Right kidney (tissue), 9 donors: ENCODE results near the gene SELE.

Source experiments
- DNase-seq: peaks from one replicate; pipeline ENCODE4 v3.0.0-alpha.2; 2016
- long read RNA-seq, 8 donors: transcript quantifications; one replicate each; lab custom pipeline, GENCODE V29; 2026

Gene SELE, protein sequence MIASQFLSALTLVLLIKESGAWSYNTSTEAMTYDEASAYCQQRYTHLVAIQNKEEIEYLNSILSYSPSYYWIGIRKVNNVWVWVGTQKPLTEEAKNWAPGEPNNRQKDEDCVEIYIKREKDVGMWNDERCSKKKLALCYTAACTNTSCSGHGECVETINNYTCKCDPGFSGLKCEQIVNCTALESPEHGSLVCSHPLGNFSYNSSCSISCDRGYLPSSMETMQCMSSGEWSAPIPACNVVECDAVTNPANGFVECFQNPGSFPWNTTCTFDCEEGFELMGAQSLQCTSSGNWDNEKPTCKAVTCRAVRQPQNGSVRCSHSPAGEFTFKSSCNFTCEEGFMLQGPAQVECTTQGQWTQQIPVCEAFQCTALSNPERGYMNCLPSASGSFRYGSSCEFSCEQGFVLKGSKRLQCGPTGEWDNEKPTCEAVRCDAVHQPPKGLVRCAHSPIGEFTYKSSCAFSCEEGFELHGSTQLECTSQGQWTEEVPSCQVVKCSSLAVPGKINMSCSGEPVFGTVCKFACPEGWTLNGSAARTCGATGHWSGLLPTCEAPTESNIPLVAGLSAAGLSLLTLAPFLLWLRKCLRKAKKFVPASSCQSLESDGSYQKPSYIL
- long read RNA-seq, donor 1: 0 reads
- long read RNA-seq, donor 2: 0 reads
- long read RNA-seq, donor 3: 0 reads
- long read RNA-seq, donor 4: 0 reads
- long read RNA-seq, donor 5: 0 reads
- long read RNA-seq, donor 6: 0 reads
- long read RNA-seq, donor 7: 0 reads
- long read RNA-seq, donor 8: 0 reads

DNA sequence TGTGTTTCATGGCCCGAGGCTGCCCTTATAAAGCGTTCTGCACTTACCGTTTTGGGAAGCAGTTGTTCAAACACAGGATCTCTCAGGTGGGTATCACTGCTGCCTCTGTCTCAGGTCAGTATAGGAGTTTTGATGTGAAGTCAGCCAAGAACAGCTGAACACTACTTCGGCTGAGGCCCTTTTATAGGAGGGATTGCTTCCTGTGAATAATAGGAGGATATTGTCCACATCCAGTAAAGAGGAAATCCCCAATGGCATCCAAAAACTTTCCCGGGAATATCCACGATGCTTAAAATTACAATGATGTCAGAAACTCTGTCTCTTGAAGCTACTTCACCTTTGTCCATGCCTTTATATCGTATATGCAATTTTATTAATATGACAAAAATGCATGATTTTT lies at the start of gene SELE:
SELE (minus strand) TSS at position 156 of the 400 bp plus-strand sequence. CDS start 467 bp downstream, outside the sequence.
- DNase-seq: no peak

DNA sequence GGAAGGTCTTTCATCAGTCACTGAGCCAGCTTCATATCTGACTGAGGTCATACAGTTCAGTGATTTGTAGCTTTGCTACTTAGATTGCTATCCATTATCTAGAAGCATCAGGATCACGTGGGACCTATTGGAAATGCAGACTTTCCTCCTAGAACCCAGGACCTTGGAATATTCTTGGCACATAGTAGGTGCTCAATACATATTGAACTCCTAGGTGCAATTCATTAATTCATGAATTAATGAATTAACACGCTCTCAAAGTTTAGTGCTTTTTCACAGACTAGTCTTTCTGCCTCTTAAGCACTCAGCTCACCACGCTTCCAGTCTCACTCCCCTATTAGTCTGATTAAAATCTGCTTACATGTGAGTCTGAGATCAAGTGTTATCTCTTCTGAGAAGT lies 48.7 kb upstream of the SELE start:
- no peak for DNase-seq

DNA sequence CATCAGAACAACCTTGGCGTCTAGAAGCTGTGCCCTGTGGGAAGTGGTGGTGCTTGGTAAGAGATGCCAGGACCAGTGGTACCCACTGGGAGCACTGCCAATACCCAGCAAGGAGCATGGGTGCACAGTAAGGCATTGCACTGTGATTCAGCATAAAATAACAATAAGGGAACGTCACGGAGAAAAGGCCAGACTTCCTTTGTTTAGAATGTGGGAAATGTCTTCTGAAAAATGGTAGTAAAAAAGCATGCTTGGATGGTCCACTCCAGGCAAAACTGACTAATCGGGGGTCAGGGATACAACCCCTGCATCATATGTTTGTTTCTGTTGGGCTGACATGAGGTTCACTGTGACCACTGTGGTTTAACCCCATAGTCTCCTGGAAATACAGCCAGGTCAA lies 46.1 kb upstream of the SELE start:
- no peak for DNase-seq

DNA sequence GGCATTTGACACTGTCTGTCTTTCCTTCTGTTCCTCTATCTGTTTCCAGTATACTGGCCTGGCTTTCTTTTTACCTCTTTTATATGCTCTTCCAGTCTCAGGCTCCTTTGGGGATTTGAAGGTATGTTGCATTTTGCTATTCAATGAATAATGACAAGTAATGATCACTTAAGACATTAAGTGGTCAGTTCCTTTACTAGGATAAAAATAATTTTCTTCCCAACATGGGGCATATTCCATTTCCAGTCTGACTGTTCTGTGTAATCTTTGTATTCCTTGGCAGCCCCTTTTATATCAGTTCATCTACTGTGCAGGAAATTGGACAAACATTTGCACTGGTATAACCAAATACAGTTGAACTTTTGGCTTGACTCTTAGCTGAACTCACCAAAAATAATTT lies 45.3 kb upstream of the SELE start:
- no peak for DNase-seq

DNA sequence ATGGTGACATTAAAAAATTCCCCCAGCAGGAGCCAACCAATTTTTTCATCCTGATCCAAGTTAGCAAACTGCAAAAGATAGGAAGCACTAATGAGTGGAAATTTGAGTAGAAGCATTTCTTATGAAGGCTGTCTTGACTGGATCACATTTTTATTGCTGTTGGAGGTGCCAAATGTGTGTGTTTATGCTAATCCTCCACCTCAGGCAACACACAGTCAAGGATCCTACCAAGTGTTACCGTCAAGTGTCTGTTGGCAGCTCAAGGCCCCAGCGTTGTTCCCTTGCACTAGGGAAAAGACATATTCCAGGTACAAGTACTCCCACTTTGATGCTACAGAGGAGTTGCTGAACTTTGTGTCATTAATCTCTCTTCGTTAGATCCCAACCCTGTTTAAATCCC lies 42.6 kb upstream of the SELE start:
- DNase-seq: no peak

DNA sequence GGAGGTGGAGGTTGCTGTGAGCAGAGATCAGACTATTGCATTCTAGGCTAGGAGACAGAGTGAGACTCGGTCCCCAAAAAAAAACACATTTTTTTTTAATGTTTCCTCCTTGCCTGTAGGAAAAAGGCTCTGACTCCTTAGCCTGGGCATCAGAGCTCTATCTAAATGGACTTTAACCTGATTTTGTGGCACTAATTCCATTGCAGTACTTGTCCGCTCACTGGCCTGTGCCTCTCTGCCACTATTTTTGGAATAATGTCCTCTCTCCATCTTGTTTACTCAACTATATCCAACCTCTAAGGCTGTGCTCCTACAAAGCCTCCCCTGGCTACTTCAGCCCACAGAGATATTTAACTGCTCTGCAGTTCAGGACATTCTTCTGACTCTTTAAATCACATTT lies 34.3 kb upstream of the SELE start:
- no peak for DNase-seq

DNA sequence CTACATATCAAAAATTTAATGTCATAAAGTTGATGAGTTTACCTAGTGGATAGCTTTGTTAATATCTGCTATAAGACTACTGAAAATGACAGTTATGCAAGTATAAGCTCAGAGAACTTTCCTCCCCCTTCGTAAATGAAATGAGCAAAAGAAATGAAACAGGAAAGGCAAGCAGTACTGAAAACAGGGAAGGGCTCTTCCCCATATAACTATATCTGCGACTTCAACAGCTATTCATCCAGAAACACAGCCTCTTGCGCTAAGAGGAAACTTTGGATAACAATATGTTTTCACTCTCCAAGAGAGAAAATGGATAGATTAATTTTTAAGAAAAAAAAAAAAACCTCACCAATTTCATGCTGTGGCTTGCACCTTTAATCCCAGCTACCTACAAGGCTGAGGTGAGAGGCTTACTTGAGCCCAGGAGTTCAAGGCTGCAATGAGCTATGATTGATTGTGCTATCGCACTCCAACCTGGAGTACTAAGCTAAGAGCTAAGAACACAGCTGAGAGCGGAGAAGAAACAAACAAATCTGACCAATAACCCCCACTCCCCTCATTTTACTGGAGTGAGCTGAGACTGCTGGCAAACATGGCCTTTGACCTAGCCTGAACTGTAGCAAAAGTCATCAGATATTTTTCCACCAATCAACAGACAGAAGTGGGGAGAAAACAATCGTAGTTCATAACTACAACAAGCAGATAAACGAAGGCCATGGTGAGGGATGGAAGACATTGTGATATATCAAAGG lies 31.9 kb upstream of the SELE start:
- DNase-seq: no peak

DNA sequence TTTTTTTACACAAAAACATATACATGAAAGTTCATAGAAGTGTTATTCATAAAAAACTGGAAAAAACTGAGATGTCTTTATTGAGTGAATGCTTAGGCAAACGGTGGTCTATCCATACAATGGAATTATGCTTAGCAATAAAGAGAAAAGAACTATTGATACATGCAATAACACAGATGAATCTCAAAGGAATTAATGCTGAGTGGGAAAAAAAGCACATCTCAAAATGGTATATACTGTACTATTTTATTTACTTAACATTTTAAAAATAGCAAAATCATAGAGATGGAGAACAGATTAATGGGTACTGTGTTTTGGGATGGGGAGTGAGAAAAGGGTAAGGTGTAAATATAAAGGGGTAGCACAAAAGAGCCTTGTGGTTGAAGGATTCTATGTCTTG lies 31.0 kb upstream of the SELE start:
- no peak for DNase-seq

DNA sequence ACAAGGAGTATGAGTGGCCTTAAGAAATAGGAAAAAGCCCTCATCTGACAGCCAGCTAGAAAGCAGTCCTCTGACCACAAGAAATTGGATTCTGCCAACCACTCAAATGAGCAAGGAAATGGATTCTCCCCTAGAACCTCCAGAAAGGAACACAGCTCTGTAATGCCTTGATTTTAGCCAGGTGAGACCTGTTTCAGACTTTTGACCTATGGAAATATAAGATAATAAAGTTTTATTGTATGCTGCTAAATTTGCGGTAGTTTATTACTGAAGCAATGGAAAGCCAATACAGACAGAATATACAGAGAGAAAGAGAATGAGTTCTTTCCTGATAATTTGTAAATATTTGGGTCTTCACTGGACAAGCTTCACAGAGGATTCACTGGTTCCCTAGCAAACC lies 28.8 kb upstream of the SELE start:
- DNase-seq: no peak

DNA sequence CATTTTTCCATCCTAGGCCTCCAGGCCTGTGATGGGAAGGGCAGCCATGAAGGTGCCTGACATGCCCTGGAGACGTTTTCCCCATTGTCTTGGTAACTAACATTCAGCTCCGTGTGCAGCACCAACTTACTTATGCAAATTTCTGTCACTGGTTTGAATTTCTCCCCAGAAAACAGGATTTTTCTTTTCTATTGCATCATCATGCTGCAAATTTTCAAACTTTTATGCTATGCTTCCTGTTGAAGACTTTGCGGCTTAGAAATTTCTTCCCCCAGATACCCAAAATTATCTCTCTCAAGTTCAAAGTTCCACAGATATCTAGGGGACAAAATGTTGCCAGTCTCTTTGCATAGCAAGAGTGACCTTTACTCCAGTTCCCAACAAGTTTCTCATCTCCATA lies 25.2 kb upstream of the SELE start:
- no peak for DNase-seq

DNA sequence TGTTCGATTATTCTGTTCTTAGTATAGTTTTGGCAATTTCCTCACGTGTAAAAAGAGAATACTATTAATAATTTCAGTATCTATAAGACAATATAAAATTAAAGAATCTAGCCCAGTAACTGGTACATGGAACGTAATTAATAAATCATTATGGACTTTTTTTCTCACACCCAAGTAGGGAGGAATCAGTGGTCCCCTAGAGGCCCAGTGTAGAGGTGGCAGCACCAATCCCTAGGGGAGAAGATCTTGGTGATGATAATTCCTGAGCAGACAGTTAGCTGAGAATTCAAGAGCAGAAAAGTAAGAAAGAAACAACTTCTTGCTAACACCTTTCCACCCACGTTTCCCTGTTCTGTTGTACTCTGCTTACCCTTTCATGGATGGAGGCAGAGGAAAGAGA lies 19.7 kb upstream of the SELE start:
- no peak for DNase-seq

DNA sequence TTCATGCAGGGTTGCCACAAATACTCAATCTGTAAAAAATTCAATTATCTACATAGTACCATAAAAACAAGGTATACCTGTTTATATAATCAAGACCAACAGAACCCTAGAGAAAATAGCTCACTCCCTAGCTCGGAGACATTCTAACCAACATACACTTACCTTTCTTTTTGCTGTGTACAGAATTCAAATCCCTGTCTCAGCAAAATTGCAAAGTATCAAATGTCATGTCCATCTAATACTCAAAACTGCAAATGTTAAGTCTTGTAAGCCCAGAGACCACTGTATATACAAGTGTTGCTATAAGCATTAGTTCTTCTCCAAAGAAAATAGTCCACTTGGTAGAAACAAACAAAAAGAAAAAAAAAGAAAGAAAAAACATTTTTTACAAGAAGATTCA lies 16.2 kb upstream of the SELE start:
- no peak for DNase-seq

DNA sequence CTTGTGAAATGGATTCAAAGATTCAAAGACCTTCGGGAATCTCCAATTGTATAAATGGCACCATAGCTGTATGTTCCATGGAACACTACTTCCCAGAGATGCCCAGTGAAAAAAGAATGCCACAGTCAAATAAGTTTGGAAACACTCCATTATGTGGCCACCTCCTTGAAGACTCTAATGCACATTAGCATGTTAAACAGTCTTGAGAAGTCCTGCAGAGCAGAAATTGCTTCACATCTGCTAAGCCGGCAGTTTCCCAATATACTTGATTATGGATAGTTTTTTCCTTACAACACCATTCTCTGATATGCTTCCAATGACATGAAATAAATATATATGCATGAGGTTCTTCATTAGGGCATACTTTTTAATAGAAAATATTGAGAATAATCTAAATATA lies 12.7 kb upstream of the SELE start:
- no peak for DNase-seq

DNA sequence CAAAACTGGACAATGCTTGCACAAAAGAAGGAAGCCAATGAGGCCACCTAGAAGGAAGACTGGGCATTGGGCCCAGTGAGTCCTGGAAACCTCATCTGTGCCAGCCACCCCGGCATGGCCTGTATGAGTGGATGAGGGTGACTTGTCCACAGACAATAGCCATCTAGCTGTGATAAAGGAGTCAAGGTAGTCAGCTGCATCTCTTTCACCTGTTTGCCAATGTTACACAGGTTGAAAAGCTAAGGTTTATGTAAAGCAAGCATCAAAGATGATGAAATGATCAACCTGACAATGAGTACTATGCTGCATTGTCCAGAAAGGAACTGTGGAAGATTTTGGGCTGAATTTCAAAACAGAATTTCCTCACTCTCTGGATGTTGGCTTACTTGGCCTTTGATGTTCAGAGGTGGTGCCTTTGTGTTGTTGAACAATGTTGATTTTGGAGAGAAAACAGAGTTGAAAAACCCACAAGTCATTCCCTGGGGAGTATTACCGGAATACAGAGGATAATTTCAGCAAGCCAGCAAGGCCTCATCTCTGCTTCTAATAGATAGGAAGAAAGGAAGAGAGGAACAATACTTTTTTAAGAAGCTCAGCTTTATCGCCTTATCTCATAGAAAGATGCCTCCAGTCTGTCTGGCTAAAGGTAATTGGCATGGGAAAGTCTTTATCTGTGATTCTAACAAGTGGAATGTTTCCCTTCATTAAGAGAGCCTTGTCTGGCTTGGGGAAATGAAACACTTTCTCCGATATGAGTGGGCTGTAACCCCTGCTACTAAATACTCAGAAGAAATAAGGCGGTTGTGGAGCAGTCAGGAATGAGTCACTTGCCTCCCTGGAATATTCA lies 11.4 kb upstream of the SELE start:
- no peak for DNase-seq

DNA sequence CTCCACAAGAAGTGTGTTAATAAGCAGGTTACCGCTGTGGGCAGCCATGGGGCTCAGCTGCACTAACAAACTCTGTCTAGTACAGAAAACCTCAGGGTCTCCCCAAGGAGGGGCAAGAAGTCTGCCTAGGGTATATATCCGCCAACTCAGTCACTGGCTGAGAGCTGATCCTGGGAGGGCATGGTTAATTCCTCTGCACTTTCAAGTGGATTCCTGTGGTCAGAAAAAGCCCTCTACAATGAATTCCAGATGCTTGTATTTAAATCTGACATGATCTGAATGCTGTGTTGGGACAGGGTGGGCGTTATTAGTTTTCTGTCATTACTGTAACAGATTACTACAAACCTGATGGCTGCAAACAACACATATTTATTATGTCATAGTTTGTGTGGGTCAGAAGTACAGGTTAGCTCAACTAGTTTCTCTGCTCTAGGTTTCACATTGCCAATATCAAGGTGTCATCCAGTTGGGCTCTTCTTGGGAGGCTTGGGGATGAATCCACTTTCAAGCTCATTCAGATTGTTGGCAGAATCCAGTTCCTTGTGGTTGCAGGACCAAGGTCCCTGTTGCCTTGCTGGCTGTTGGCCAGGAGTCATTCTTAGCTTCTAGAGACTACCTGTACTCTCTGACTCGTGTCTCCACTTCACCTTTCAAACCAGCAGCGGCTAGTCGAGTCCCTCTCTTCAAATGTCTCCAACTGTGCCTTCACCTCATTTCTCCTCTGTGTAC lies 8.0 kb upstream of the SELE start:
- no peak for DNase-seq

DNA sequence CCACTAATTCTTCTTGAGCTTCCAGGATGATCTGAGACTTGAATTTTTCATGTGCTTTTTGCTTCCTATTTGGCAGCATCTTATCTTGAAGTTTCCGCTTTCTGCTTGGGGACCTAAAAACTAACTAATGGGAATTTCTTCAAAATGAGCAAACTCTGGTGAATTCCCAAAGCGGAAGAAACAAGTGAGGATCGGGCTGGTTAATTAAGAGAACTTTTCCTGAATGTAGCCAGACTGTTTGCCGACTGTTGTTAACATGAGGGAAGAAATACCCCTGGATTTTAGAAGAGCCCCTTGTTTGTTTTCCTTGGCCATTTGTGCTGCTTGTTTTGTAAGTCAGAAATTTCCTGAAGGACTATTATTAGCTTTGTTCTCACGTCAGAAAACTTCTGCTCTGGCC lies 6.1 kb upstream of the SELE start:
- peak; percentile 5 for DNase-seq

DNA sequence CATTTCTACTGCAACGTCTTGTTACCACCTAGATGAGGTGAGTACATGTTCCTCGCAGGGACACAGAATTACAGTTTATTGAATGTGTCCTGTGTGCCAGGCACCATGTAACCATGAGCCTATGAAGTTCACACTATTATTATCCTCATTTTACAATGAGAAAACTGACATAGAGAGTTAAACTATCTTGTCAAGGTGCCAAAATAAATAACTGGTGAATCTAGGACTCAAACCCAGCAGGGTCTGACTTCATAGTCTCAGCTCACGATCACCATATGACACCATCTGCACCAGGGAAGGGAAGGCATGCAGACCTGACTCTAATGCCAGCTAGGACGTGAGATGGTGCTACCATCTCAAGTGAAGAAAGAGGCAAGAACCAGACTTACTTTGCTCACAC lies 2.4 kb downstream of the SELE start:
- DNase-seq: no peak

DNA sequence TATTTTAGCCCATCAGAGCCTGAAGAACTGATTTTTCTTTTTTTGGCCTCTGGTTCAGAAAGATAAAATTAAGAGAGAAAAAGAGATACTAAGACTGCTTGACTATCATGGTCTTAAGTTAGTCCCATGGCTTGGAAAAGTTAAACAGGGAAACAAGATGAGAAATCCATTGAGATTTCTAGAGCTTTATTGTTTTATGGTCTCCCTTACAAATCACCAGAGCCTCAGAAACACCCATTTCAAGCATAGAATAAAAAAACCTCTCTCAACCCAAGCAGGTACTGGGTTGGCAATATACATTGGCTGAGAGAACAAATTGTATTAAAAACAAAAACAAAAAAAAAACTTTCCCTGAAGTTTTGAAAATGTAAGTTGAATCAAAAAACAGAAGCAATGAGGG lies 3.9 kb downstream of the SELE start:
- no peak for DNase-seq

DNA sequence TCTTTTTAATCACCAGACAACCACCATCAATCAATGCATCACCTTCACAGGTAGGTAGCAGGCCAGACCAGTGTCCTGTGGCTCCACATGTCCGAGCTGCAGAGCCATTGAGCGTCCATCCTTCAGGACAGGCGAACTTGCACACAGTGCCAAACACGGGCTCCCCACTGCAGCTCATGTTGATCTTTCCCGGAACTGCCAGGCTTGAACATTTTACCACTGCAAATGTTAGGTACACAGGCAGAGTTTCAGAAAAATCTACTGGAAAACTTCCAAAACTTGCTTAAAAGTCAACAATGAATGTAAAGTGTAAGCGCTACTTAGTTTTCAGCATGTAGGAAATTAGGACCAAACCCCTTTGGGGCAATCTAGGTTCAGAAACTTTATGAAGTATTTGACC lies 6.6 kb downstream of the SELE start:
- DNase-seq: no peak

DNA sequence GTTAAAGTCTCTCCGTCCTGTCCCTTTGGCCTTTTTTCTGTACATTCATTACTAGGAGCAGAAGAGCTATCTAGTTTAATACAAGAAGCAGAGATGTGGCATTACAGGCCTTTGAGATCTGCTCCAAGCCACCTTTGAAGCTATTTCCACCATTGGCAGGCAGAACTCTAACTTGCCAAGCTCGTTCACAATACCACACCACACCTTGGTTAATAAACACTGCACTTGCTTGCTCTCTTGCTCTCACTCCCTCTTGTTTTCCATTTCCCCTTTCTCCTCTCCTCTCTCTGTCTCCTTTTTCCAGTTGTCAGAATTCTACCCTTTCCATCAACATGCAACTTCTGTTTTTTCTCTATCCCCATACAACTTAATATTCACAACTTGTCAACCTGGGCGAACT lies 7.0 kb downstream of the SELE start:
- DNase-seq: no peak

DNA sequence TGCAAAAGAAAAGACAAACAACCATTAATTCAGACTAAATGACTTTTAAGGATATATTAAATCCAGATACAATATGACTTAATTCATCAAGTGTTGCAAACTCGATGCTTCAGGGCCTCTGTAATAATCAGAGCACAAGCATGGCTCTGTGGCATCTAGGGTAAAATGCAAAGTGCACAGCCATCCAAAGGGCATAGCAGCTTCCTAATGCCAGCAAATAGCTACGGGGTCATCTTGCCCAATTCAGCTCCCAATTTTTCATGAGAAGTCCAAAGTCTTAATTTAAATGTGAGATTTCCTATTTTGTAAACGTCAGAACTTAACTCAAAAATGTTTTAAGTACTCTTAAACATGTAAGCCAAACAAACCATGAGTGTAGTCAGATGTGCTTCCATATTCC lies 7.9 kb downstream of the SELE start:
- DNase-seq: no peak

DNA sequence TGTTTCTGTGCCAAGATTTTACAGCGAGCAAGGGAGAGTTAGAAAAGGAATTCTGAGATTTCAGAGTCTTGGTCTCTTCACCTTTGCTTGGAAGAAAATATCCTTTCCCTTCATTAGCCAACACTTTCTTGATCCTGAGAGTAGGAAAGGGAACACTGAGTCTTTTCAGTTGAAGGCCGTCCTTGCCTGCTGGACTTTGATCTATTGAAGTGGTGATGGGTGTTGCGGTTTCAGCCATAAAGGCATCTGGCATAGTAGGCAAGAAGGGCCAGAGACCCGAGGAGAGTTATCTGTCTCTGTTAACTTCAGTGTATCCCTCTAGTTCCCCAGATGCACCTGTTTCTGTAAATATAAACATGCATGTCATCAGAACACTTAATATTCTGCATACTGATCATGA lies 9.7 kb downstream of the SELE start:
- no peak for DNase-seq
